Measurements from ENCODE around the gene CCNF. TPM values are rescaled to one million over a fixed set of nuclear protein-coding genes. Genes with fewer than 3 reads are reported as not detected.
"Not testable (repeated sequence)": the region's sequence is repeated elsewhere in the genome, so short reads cannot be mapped to it uniquely, and the experiment has no call there.

Gene CCNF
- polyA plus RNA-seq, 1 donor from 2014 or later, result 5.2 TPM

DNA sequence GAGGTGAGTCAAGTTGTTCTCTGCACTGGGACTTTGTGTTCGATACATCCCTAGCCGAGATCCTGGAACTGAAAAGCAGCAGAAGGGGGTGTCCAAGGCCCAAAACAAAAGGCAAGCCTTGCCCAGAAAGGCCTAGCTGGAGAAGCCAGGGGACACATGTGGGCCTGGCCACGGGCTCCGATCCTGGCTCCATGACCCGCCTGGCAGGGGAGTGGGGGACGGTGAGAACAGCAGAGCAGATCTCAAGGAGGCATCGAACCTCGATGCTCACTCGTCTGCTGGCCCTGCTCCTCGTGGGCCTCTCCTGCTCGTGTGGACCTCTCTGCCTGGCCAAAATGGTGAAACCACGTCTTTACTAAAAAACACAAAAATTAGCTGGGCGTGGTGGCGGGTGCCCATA, 8.9 kb downstream of the CCNF start:
- no peak overlapping the region for H3K27ac ChIP-seq (ENCODE audit: low read length)
- H3F3A ChIP-seq (ENCODE audit: insufficient read depth, low read length, poor library complexity, severe bottlenecking), result no peaks in the 10 kb centered on the region
- H3K36me3 ChIP-seq (ENCODE audit: insufficient read depth, low read length), result no peaks in the 10 kb centered on the region
- no peak overlapping the region for H3K4me3 ChIP-seq (ENCODE audit: low read length)
- no peaks in the 10 kb centered on the region for H3K27me3 ChIP-seq (ENCODE audit: insufficient read depth, low read depth, low read length)
- no peak overlapping the region for H3K4me2 ChIP-seq (ENCODE audit: low read length)
- TF ChIP-seq, protein P1, sequence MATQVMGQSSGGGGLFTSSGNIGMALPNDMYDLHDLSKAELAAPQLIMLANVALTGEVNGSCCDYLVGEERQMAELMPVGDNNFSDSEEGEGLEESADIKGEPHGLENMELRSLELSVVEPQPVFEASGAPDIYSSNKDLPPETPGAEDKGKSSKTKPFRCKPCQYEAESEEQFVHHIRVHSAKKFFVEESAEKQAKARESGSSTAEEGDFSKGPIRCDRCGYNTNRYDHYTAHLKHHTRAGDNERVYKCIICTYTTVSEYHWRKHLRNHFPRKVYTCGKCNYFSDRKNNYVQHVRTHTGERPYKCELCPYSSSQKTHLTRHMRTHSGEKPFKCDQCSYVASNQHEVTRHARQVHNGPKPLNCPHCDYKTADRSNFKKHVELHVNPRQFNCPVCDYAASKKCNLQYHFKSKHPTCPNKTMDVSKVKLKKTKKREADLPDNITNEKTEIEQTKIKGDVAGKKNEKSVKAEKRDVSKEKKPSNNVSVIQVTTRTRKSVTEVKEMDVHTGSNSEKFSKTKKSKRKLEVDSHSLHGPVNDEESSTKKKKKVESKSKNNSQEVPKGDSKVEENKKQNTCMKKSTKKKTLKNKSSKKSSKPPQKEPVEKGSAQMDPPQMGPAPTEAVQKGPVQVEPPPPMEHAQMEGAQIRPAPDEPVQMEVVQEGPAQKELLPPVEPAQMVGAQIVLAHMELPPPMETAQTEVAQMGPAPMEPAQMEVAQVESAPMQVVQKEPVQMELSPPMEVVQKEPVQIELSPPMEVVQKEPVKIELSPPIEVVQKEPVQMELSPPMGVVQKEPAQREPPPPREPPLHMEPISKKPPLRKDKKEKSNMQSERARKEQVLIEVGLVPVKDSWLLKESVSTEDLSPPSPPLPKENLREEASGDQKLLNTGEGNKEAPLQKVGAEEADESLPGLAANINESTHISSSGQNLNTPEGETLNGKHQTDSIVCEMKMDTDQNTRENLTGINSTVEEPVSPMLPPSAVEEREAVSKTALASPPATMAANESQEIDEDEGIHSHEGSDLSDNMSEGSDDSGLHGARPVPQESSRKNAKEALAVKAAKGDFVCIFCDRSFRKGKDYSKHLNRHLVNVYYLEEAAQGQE (IDR thresholded peaks at IDR 0.05; ENCODE audit: borderline replicate concordance), result no peak
- TF ChIP-seq EP300 (conservative IDR thresholded peaks at IDR 0.05; ENCODE audit: poor library complexity, severe bottlenecking) (no peak), TAF1 (IDR thresholded peaks at IDR 0.05; ENCODE audit: low read depth) (no peak), SMC3 (conservative IDR thresholded peaks at IDR 0.05; ENCODE audit: poor library complexity) (no peak), RAD21 (conservative IDR thresholded peaks at IDR 0.05) (no peak), POLR2AphosphoS5 (IDR thresholded peaks at IDR 0.05) (no peak), MXI1 (conservative IDR thresholded peaks at IDR 0.05; ENCODE audit: poor library complexity, severe bottlenecking) (no peak), EZH2 (IDR thresholded peaks at IDR 0.05; ENCODE audit: borderline replicate concordance, insufficient read depth, low read length, poor library complexity, severe bottlenecking) (no peak)
- TF ChIP-seq, protein P2, sequence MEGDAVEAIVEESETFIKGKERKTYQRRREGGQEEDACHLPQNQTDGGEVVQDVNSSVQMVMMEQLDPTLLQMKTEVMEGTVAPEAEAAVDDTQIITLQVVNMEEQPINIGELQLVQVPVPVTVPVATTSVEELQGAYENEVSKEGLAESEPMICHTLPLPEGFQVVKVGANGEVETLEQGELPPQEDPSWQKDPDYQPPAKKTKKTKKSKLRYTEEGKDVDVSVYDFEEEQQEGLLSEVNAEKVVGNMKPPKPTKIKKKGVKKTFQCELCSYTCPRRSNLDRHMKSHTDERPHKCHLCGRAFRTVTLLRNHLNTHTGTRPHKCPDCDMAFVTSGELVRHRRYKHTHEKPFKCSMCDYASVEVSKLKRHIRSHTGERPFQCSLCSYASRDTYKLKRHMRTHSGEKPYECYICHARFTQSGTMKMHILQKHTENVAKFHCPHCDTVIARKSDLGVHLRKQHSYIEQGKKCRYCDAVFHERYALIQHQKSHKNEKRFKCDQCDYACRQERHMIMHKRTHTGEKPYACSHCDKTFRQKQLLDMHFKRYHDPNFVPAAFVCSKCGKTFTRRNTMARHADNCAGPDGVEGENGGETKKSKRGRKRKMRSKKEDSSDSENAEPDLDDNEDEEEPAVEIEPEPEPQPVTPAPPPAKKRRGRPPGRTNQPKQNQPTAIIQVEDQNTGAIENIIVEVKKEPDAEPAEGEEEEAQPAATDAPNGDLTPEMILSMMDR (IDR thresholded peaks at IDR 0.05; ENCODE audit: poor library complexity, severe bottlenecking), result no peak
- no peak overlapping the region for H3K9ac ChIP-seq (ENCODE audit: low read length)
- no peaks in the 10 kb centered on the region for H3K79me2 ChIP-seq (replicated peaks; ENCODE audit: insufficient read depth, low read length)
- no peaks in the 10 kb centered on the region for H3K9me3 ChIP-seq (ENCODE audit: low read length)
- no peaks in the 10 kb centered on the region for H4K20me1 ChIP-seq (ENCODE audit: insufficient read depth)
- no peak overlapping the region for H2AFZ ChIP-seq (ENCODE audit: low read depth, low read length)
- no peaks in the 10 kb centered on the region for H3K9me2 ChIP-seq (ENCODE audit: insufficient read depth, low read length)

DNA sequence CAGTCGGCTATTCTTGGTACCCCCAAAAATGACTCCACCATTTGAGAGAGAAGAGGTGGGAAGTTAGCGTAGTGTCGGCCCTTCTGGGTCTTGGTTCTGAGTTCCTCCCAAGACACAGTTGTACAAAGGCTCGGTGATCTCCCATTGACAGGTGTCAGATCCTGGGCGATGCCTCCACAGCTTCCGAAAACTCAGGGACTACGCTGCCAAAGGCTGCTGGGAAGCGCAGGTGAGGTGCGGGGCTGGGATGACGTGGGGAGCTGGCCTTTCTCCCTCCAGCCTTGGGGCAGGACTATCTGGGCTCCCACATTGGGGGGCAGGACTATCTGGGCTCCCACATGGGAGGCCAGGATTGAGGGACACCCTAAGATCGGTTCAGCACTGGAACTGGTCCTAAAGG, 10.4 kb downstream of the CCNF start:
- Histone ChIP-seq H3F3A (ENCODE audit: insufficient read depth, low read length, poor library complexity, severe bottlenecking) (no peaks in the 10 kb centered on the region), H3K9ac (ENCODE audit: low read length) (no peak overlapping the region), H3K79me2 (replicated peaks; ENCODE audit: insufficient read depth, low read length) (no peaks in the 10 kb centered on the region), H2AFZ (ENCODE audit: low read depth, low read length) (no peak overlapping the region), H3K9me2 (ENCODE audit: insufficient read depth, low read length) (no peaks in the 10 kb centered on the region), H4K20me1 (ENCODE audit: insufficient read depth) (no peaks in the 10 kb centered on the region), H3K4me2 (ENCODE audit: low read length) (no peak overlapping the region), H3K36me3 (ENCODE audit: insufficient read depth, low read length) (no peaks in the 10 kb centered on the region), H3K27ac (ENCODE audit: low read length) (no peak overlapping the region), H3K27me3 (ENCODE audit: insufficient read depth, low read depth, low read length) (no peaks in the 10 kb centered on the region), H3K9me3 (ENCODE audit: low read length) (no peaks in the 10 kb centered on the region), H3K4me3 (ENCODE audit: low read length) (no peak overlapping the region)
- TF ChIP-seq SMC3 (conservative IDR thresholded peaks at IDR 0.05; ENCODE audit: poor library complexity) (no peak), RAD21 (conservative IDR thresholded peaks at IDR 0.05) (no peak), TAF1 (IDR thresholded peaks at IDR 0.05; ENCODE audit: low read depth) (no peak), POLR2AphosphoS5 (IDR thresholded peaks at IDR 0.05) (no peak), MXI1 (conservative IDR thresholded peaks at IDR 0.05; ENCODE audit: poor library complexity, severe bottlenecking) (no peak), EP300 (conservative IDR thresholded peaks at IDR 0.05; ENCODE audit: poor library complexity, severe bottlenecking) (no peak), EZH2 (IDR thresholded peaks at IDR 0.05; ENCODE audit: borderline replicate concordance, insufficient read depth, low read length, poor library complexity, severe bottlenecking) (no peak)
- TF ChIP-seq, protein P1 (IDR thresholded peaks at IDR 0.05; ENCODE audit: borderline replicate concordance), result no peak
- TF ChIP-seq, protein P2 (IDR thresholded peaks at IDR 0.05; ENCODE audit: poor library complexity, severe bottlenecking), result no peak

DNA sequence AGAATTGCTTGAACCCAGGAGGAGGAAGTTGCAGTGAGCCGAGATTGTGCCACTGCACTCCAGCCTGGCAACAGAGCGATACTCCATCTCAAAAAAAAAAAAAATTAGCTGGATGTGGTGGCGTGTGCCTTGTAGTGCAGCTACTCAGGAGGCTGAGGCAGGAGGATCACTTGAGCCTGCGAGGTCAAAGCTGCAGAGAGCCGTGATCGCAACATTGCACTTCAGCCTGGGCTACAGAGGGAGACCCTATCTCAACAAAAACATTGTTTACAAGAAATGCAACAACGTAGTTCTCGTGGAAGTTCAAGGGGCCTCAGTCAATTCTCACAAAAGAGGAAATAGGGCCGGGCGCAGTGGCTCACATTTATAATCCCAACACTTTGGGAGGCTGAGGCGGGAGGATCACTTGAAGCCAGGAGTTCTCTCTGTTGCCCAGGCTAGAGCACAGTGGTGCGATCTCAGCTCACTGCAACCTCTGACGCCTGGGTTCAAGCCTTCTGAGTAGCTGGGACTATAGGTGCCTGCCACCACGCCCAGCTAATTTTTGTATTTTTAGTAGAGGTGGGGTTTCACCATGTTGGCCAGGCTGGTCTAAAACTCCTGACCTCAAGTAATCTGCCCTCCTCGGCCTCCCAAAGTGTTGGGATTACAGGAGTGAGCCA, 12.0 kb downstream of the CCNF start:
- not testable (repeated sequence) for H3K9me3 ChIP-seq (ENCODE audit: low read length); H3K27me3 ChIP-seq (ENCODE audit: insufficient read depth, low read depth, low read length); H3F3A ChIP-seq (ENCODE audit: insufficient read depth, low read length, poor library complexity, severe bottlenecking); H3K4me3 ChIP-seq (ENCODE audit: low read length); H3K9ac ChIP-seq (ENCODE audit: low read length); H3K4me2 ChIP-seq (ENCODE audit: low read length); H3K36me3 ChIP-seq (ENCODE audit: insufficient read depth, low read length); H3K79me2 ChIP-seq (replicated peaks; ENCODE audit: insufficient read depth, low read length); H2AFZ ChIP-seq (ENCODE audit: low read depth, low read length); H3K27ac ChIP-seq (ENCODE audit: low read length); H3K9me2 ChIP-seq (ENCODE audit: insufficient read depth, low read length); H4K20me1 ChIP-seq (ENCODE audit: insufficient read depth)
